Right cardiac atrium (tissue), 5 donors: ENCODE data around the gene SBNO2. TPM values are rescaled to one million over a fixed set of nuclear protein-coding genes. Genes with fewer than 3 reads are reported as not detected.

Source experiments
- ATAC-seq, 2 donors: fragments of 200-7000 bp; cut with Tn5 transposase; one replicate each; pipeline versions ENCODE4 v1.8.0 to v1.9.1; 2020; ENCODE audit warnings: moderate library complexity in 2 of 2, mild to moderate bottlenecking in 1 of 2
- DNase-seq, 3 donors: peaks; one replicate each; pipeline ENCODE4 v3.0.0-alpha.2; 2020
- H3K27ac ChIP-seq: one replicate; pipeline ENCODE4 v1.5.1; 2013; ENCODE audit warnings: mild to moderate bottlenecking, low read length, control low read depth, moderate library complexity
- H3K27me3 ChIP-seq: one replicate; pipeline ENCODE4 v1.6.1; 2013; ENCODE audit not compliant: control insufficient read depth, insufficient read depth
- H3K4me1 ChIP-seq: one replicate; pipeline ENCODE4 v1.6.1; 2013; ENCODE audit warnings: low read length; ENCODE audit not compliant: control insufficient read depth, insufficient read depth
- H3K4me3 ChIP-seq: one replicate; pipeline ENCODE4 v1.5.1; 2013; ENCODE audit warnings: low read length, control low read depth
- H3K9me3 ChIP-seq: one replicate; pipeline ENCODE4 v1.6.1; 2013; ENCODE audit warnings: low read length; ENCODE audit not compliant: control insufficient read depth
- WGBS: extraction: QIAGEN DNeasy Blood & Tissue Kit; methylation state at CpG from one replicate; pipeline ENCODE4 v1.1.7; 2013; 5-methylcytosine and 5-hydroxymethylcytosine counted together
- intact Hi-C, 4 donors: fragments of 100-400 bp; cut with DNase I; formaldehyde crosslinking; loops; one replicate each; pipeline versions ENCODE4 v1.11.0 to v1.14.0; 2022 to 2023
- polyA plus RNA-seq: library from polyadenylated mRNA; stranded (reverse); fragments of 200-250 nt; gene quantifications from one replicate; pipeline ENCODE4 v1.2.3, GENCODE V29; 2013
- total RNA-seq, 4 donors: library from RNA; stranded (reverse); fragmentation: NEBNext Ultra II Directional; extraction: Animal tissue kit (Norgen Biotek cat#: 25700); gene quantifications; one replicate each; pipeline ENCODE4 v1.2.1, GENCODE V29; 2021
- donor health status: healthy with polysubstance abuse.
- donor health status: DM: no; HTN: yes; CAD: no.
- donor health status: DM: no; HTN: no; CAD: no.
- donor health status: DM: no; HTN: yes; CAD: no; lungs with severe emphysema.
- donor health status: DM: yes; HTN: yes; CAD: no.

Gene SBNO2
- total and polyA plus RNA-seq, 5 donors: 13.4 to 44.5 (median 20.3) TPM

GRCh38 chr19:1082165-1082927, 91.7 kb downstream of the SBNO2 start:
- WGBS: 25% methylated on average over 51 of the region's 51 CpGs
- Histone ChIP-seq H3K27ac (no peak overlapping the region), H3K4me1 (no peaks in the 10 kb centered on the region), H3K4me3 (no peak overlapping the region), H3K27me3 (no peaks in the 10 kb centered on the region), H3K9me3 (no peaks in the 10 kb centered on the region)
- intact Hi-C loops: no loop called here
- ATAC-seq (peak; percentile 59 to 68), DNase-seq (peak; percentile 61 to 82 (median 72))

- no peaks in the 10 kb centered on the region for H3K27me3 ChIP-seq
- no peaks in the 10 kb centered on the region for H3K4me1 ChIP-seq
- H3K4me3 ChIP-seq: no peak overlapping the region
- DNase-seq (peak in 2 of 3 donors; percentile 83 to 86), ATAC-seq (no peak)
- H3K27ac ChIP-seq: no peak overlapping the region
- intact Hi-C loops: no loop called here
- 72% methylated on average over 58 of the region's 58 CpGs for WGBS
- no peaks in the 10 kb centered on the region for H3K9me3 ChIP-seq
Observed at GRCh38 chr19:1081301-1082164, 92.5 kb downstream of the SBNO2 start.

GRCh38 chr19:1080360-1081161, 93.5 kb downstream of the SBNO2 start:
- no peaks in the 10 kb centered on the region for H3K4me1 ChIP-seq
- ATAC-seq: no peak
- peak in 2 of 3 donors; percentile 56 to 63 for DNase-seq
- 95% methylated on average over 50 of the region's 50 CpGs for WGBS
- intact Hi-C loops: no loop called here
- H3K9me3 ChIP-seq: no peaks in the 10 kb centered on the region
- H3K27ac ChIP-seq: no peak overlapping the region
- no peaks in the 10 kb centered on the region for H3K27me3 ChIP-seq
- no peak overlapping the region for H3K4me3 ChIP-seq

GRCh38 chr19:1079566-1080111, 94.4 kb downstream of the SBNO2 start:
- no peak overlapping the region for H3K27ac ChIP-seq
- no peaks in the 10 kb centered on the region for H3K4me1 ChIP-seq
- H3K4me3 ChIP-seq: no peak overlapping the region
- WGBS: 89% methylated on average over 45 of the region's 45 CpGs
- ATAC-seq: no peak
- intact Hi-C loops: no loop called here
- no peaks in the 10 kb centered on the region for H3K27me3 ChIP-seq
- peak in 2 of 3 donors; percentile 61 for DNase-seq
- H3K9me3 ChIP-seq: no peaks in the 10 kb centered on the region

GRCh38 chr19:1076951-1077350, 97.1 kb downstream of the SBNO2 start:
- H3K27me3 ChIP-seq: no peaks in the 10 kb centered on the region
- H3K27ac ChIP-seq: no peak overlapping the region
- no peak overlapping the region for H3K4me3 ChIP-seq
- 58% methylated on average over 16 of the region's 16 CpGs for WGBS
- DNase-seq: peak; percentile 42 to 86 (median 83)
- no peaks in the 10 kb centered on the region for H3K9me3 ChIP-seq
- intact Hi-C loops: no loop called here
- no peaks in the 10 kb centered on the region for H3K4me1 ChIP-seq
- peak in 1 of 2 donors; percentile 6 for ATAC-seq

- Histone ChIP-seq H3K27ac (no peak overlapping the region), H3K4me1 (no peaks in the 10 kb centered on the region), H3K4me3 (no peak overlapping the region), H3K27me3 (no peaks in the 10 kb centered on the region), H3K9me3 (no peaks in the 10 kb centered on the region)
- 80% methylated on average over 4 of the region's 4 CpGs for WGBS
- intact Hi-C loops: no loop called here
- ATAC-seq (no peak), DNase-seq (no peak)
Observed at GRCh38 chr19:1076046-1076386, 98.1 kb downstream of the SBNO2 start.

- H3K4me3 ChIP-seq: no peak overlapping the region
- DNase-seq (peak; percentile 78 to 94 (median 93)), ATAC-seq (peak; percentile 39 to 46)
- H3K27me3 ChIP-seq: no peaks in the 10 kb centered on the region
- no peak overlapping the region for H3K27ac ChIP-seq
- intact Hi-C loops: no loop called here
- H3K4me1 ChIP-seq: no peaks in the 10 kb centered on the region
- 71% methylated on average over 54 of the region's 54 CpGs for WGBS
- H3K9me3 ChIP-seq: no peaks in the 10 kb centered on the region
Observed at GRCh38 chr19:1074544-1075283, 99.4 kb downstream of the SBNO2 start.

GRCh38 chr19:1073956-1074517, 100.0 kb downstream of the SBNO2 start:
- intact Hi-C loops: no loop called here
- 79% methylated on average over 28 of the region's 28 CpGs for WGBS
- ATAC-seq: no peak
- Histone ChIP-seq H3K27ac (no peak overlapping the region), H3K27me3 (no peaks in the 10 kb centered on the region), H3K4me1 (no peaks in the 10 kb centered on the region), H3K4me3 (no peak overlapping the region), H3K9me3 (no peaks in the 10 kb centered on the region)
- DNase-seq: peak in 1 of 3 donors; percentile 51

GRCh38 chr19:1073063-1073955, 100.8 kb downstream of the SBNO2 start:
- intact Hi-C loops: no loop called here
- no peaks in the 10 kb centered on the region for H3K4me1 ChIP-seq
- DNase-seq: peak in 2 of 3 donors; percentile 39 to 51
- H3K27me3 ChIP-seq: no peaks in the 10 kb centered on the region
- H3K9me3 ChIP-seq: no peaks in the 10 kb centered on the region
- 92% methylated on average over 30 of the region's 30 CpGs for WGBS
- ATAC-seq: no peak
- no peak overlapping the region for H3K4me3 ChIP-seq
- H3K27ac ChIP-seq: no peak overlapping the region
